Endothelial cell of umbilical vein (primary cell): ENCODE measurements around the gene KRTAP10-2. TPM values are rescaled to one million over a fixed set of nuclear protein-coding genes. Genes with fewer than 3 reads are reported as not detected.

Source experiments
- BruUV-seq: library from RNA; stranded (reverse); fragments of 400-500 nt; replicated peaks from 2 replicates; lab custom pipeline; 2021; lab: Mats Ljungman, UMichigan
- CTCF ChIA-PET: fragments of 300-600, 350-600 bp; sonication (Branson Sonifier 250); formaldehyde crosslinking; loops from one replicate; lab custom pipeline; 2021; ENCODE audit warnings: antibody characterized with exemption, inconsistent platforms; lab: Charles Lee
- POLR2A ChIA-PET: fragments of 300-600, 350-600 bp; sonication (Branson Sonifier 250); formaldehyde crosslinking; loops from one replicate; lab custom pipeline; 2021; ENCODE audit warnings: antibody characterized with exemption, inconsistent platforms; lab: Charles Lee
- DNase-seq: peaks from one replicate; pipeline ENCODE4 v3.0.0-alpha.2; 2011; ENCODE audit warnings: low read depth, low spot score
- FAIRE-seq: peaks from 2 replicates; lab custom pipeline; 2011; peaks lifted over from hg19 to GRCh38; lab: Jason Lieb, UNC
- H2AFZ ChIP-seq: 2 replicates; pipeline ENCODE4 v1.6.0; 2012; ENCODE audit warnings: low read depth, low read length, control low read depth, inconsistent platforms
- H3K27ac ChIP-seq: 2 replicates; pipeline ENCODE4 v1.5.1; 2011; ENCODE audit warnings: low read depth, mild to moderate bottlenecking, control low read depth, low read length, moderate library complexity; ENCODE audit not compliant: insufficient read depth
- H3K27me3 ChIP-seq, 2 experiments: 2 replicates each; pipeline versions ENCODE4 v1.6.0 to v1.6.1; 2011; ENCODE audit warnings: low read length in 2 of 2, mixed read lengths in 1 of 2; ENCODE audit not compliant: control insufficient read depth in 2 of 2, insufficient read depth in 2 of 2
- H3K36me3 ChIP-seq, 2 experiments: 2 replicates in 1 of 2; 3 replicates in 1 of 2; pipeline ENCODE4 v1.5.1; 2011; ENCODE audit warnings: low read length in 2 of 2, mild to moderate bottlenecking in 1 of 2, moderate library complexity in 1 of 2; ENCODE audit not compliant: control insufficient read depth in 2 of 2, insufficient read depth in 2 of 2; ENCODE audit errors: extremely low read depth in 1 of 2
- H3K4me1 ChIP-seq: 3 replicates; pipeline ENCODE4 v1.5.1; 2011; ENCODE audit warnings: mild to moderate bottlenecking, low read length; ENCODE audit not compliant: control insufficient read depth, insufficient read depth; ENCODE audit errors: extremely low read depth
- H3K4me2 ChIP-seq: 2 replicates; pipeline ENCODE4 v1.6.1; 2011; ENCODE audit warnings: low read length, control low read depth, mixed read lengths; ENCODE audit not compliant: insufficient read depth
- H3K4me3 ChIP-seq, 3 experiments: fragments of 200-600 bp in 1 of 3; sonication (generic), shearing (Covaris generic) in 1 of 3; replicated peaks in 1 of 3; 2 replicates each; pipeline ENCODE4 v1.5.1; 2011 to 2016; ENCODE audit warnings: control low read depth in 3 of 3, low read length in 3 of 3, mild to moderate bottlenecking in 2 of 3, inconsistent platforms in 1 of 3, low read depth in 1 of 3, moderate library complexity in 1 of 3; ENCODE audit not compliant: insufficient read depth in 1 of 3
- H3K79me2 ChIP-seq: 2 replicates; pipeline ENCODE4 v1.6.0; 2012; ENCODE audit warnings: low read length, inconsistent platforms; ENCODE audit not compliant: control insufficient read depth, insufficient read depth
- H3K9ac ChIP-seq: replicated peaks from 2 replicates; pipeline ENCODE3; 2011; ENCODE audit warnings: low read length, control low read depth; ENCODE audit not compliant: insufficient read depth; ENCODE audit errors: extremely low read depth
- H3K9me1 ChIP-seq: replicated peaks from 3 replicates; pipeline ENCODE4 v1.6.0; 2011; ENCODE audit warnings: mild to moderate bottlenecking, low read length; ENCODE audit not compliant: control insufficient read depth, insufficient read depth; ENCODE audit errors: extremely low read depth
- H3K9me3 ChIP-seq: replicated peaks from 2 replicates; pipeline ENCODE4 v1.5.1; 2012; ENCODE audit warnings: low read length, inconsistent platforms; ENCODE audit not compliant: control insufficient read depth, insufficient read depth
- H4K20me1 ChIP-seq: replicated peaks from 2 replicates; pipeline ENCODE3; 2011; ENCODE audit warnings: mild to moderate bottlenecking, low read length; ENCODE audit not compliant: control insufficient read depth, insufficient read depth; ENCODE audit errors: extremely low read depth
- GATA2 ChIP-seq: IDR thresholded peaks from 2 replicates; pipeline ENCODE4 v1.7.0; 2011; ENCODE audit warnings: low read depth, mild to moderate bottlenecking, moderate library complexity, mixed read lengths, low read length; ENCODE audit not compliant: insufficient read length, insufficient read depth
- JUN ChIP-seq: IDR thresholded peaks from 2 replicates; pipeline ENCODE4 v1.6.1; 2011; ENCODE audit warnings: borderline replicate concordance, low read depth; ENCODE audit not compliant: insufficient read length, insufficient read depth
- MYC ChIP-seq: IDR thresholded peaks from one replicate; pipeline ENCODE4 v1.6.1; 2011; ENCODE audit warnings: mild to moderate bottlenecking, low read depth, low read length
- POLR2A ChIP-seq: IDR thresholded peaks from 2 replicates; pipeline ENCODE4 v1.6.1; 2012; ENCODE audit warnings: low read depth, mild to moderate bottlenecking, control low read depth, low read length
- dilution Hi-C: fragments of 300-500 bp; cut with MboI; formaldehyde crosslinking; loops from one replicate; pipeline ENCODE4 v1.15.0; 2019; ENCODE audit warnings: low sequenced_read_pairs; ENCODE audit not compliant: extremely low pct_ligation_motif_present
- intact Hi-C: fragments of 100-400 bp; cut with micrococcal nuclease; formaldehyde crosslinking; loops from one replicate; pipeline ENCODE4 v1.10.0; 2022
- polyA plus RNA-seq, 4 experiments: library from polyadenylated mRNA; depleted of rRNA in 3 of 4; stranded (reverse) in 3 of 4; unstranded in 1 of 4; fragments of >200 nt; gene quantifications; 2 replicates each; pipeline versions ENCODE4 v1.2.1 to v1.2.3, GENCODE V29; 2011 to 2012; ENCODE audit warnings: missing spikeins in 1 of 4
- total RNA-seq: library from RNA; stranded (reverse); gene quantifications from 2 replicates; pipeline ENCODE4 v1.2.3, GENCODE V29; 2021
- TF ChIP-seq, protein P1 (sequence below), 2 donors: IDR thresholded peaks; 1 replicate in 1 of 2; 2 replicates in 1 of 2; pipeline ENCODE4 v1.5.1; 2011; ENCODE audit warnings: low read length in 2 of 2, mild to moderate bottlenecking in 2 of 2, moderate library complexity in 2 of 2, control low read depth in 1 of 2, inconsistent platforms in 1 of 2, low read depth in 1 of 2; ENCODE audit not compliant: insufficient read depth in 1 of 2; ENCODE audit errors: extremely low read depth in 1 of 2

Gene KRTAP10-2
- total and polyA plus RNA-seq, 2 donors (not counting 3 experiments of a cell fraction or from before 2014, with no cell fraction given), result not detected

DNA sequence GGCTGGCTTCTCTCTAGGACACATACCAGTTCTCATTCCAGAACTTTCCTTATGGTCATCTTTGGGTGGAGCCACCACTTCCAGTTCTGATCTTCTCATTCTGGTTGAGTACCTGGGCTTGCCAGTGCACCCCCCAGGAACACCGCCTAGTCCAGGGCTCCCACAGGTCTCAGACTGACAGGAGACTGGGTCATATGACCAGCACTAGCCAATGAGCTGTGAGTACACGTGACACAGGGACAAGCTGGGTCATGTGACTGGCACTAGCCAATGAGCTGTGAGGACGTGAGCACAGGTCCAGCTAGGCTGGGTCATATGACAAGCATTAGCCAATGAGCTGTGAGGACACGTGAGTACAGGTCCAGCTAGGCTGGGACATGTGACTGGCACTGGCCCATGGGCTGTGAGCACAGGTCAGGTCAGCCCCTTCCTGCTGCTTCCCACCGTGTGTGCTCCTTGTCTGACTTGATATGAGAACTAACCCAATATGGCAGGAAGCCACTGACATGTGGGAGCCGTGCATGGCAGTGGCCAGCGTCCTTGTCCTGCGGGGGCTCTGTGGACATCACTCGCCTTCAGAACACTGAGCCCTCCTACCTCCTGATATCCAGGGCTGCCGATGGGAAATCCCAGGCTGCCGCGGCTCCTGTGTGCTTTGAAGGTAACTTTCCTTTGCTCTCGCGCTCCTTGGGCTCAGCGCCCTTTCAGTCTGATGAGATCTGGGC, 34.0 kb downstream of the KRTAP10-2 start:
- Histone ChIP-seq H3K27ac (no peak overlapping the region), H3K4me3 (no peak overlapping the region), H2AFZ (no peak overlapping the region), H3K9ac (no peak overlapping the region), H3K79me2 (no peaks in the 10 kb centered on the region), H4K20me1 (no peaks in the 10 kb centered on the region), H3K27me3 (no peaks in the 10 kb centered on the region), H3K9me1 (no peaks in the 10 kb centered on the region), H3K36me3 (no peaks in the 10 kb centered on the region), H3K4me1 (no peaks in the 10 kb centered on the region), H3K4me2 (no peak overlapping the region), H3K9me3 (no peaks in the 10 kb centered on the region)
- dilution Hi-C loops, result no loop called here
- no TSS peak for BruUV-seq
- ChIA-PET CTCF (interaction anchor here (0.8 to 1.0 kb wide), 2 partner anchors 15 to 276 kb away, joined by 3 read pairs; no protein-coding TSS in a partner anchor), POLR2A (no interaction called here)
- TF ChIP-seq GATA2 (no peak), JUN (no peak), POLR2A (no peak), MYC (no peak)
- TF ChIP-seq, protein P1, sequence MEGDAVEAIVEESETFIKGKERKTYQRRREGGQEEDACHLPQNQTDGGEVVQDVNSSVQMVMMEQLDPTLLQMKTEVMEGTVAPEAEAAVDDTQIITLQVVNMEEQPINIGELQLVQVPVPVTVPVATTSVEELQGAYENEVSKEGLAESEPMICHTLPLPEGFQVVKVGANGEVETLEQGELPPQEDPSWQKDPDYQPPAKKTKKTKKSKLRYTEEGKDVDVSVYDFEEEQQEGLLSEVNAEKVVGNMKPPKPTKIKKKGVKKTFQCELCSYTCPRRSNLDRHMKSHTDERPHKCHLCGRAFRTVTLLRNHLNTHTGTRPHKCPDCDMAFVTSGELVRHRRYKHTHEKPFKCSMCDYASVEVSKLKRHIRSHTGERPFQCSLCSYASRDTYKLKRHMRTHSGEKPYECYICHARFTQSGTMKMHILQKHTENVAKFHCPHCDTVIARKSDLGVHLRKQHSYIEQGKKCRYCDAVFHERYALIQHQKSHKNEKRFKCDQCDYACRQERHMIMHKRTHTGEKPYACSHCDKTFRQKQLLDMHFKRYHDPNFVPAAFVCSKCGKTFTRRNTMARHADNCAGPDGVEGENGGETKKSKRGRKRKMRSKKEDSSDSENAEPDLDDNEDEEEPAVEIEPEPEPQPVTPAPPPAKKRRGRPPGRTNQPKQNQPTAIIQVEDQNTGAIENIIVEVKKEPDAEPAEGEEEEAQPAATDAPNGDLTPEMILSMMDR (IDR thresholded peaks at IDR 0.05; ENCODE audit: extremely low read depth in 1 of 2, insufficient read depth in 1 of 2, low read depth in 1 of 2, low read length in 2 of 2), result no peak
- FAIRE-seq (no peak), DNase-seq (no peak)
- intact Hi-C loops, result loop anchor here (10.0 kb wide), 1 partner anchor 417 kb away; no protein-coding TSS in a partner anchor
